Endometrial microvascular endothelial cells (primary cell): ENCODE results near the gene WEE2. TPM values are rescaled to one million over a fixed set of nuclear protein-coding genes. Genes with fewer than 3 reads are reported as not detected.
"Not testable (repeated sequence)": the region's sequence is repeated elsewhere in the genome, so short reads cannot be mapped to it uniquely, and the experiment has no call there.

Source experiments
- in situ Hi-C: cut with HindIII; loops from 2 replicates; pipeline ENCODE4 v1.10.0; 2017; ENCODE audit warnings: low sequenced_read_pairs, low pct_unique_long_range_greater_than_20kb; ENCODE audit errors: inconsistent ontology term
- total RNA-seq: library from RNA; depleted of rRNA; stranded (reverse); fragments of >200 nt; gene quantifications from one replicate; pipeline ENCODE4 v1.2.3, GENCODE V29; 2015; ENCODE audit errors: inconsistent ontology term

Gene WEE2
- total RNA-seq, 1 donor from 2014 or later = not detected

GRCh38 chr7:141748396-141748795 lies 40.2 kb downstream of the WEE2 start:
- in situ Hi-C loops = no loop called here

GRCh38 chr7:141751904-141752303 lies 43.8 kb downstream of the WEE2 start:
- in situ Hi-C loops = not testable (repeated sequence)

GRCh38 chr7:141752634-141753033 lies 44.5 kb downstream of the WEE2 start:
- in situ Hi-C loops = no loop called here

GRCh38 chr7:141754939-141755338 lies 46.8 kb downstream of the WEE2 start:
- in situ Hi-C loops = no loop called here

- in situ Hi-C loops = no loop called here
These were observed 55.6 kb downstream of the WEE2 start, which contains the start of gene TAS2R3 for GRCh38 chr7:141763797-141764196. Gene TAS2R3 (plus strand): TSS chr7:141764097. CDS start chr7:141764159, 62 bp downstream.

- in situ Hi-C loops = not testable (repeated sequence)
These were observed 62.0 kb downstream of the WEE2 start for GRCh38 chr7:141770083-141770583.

- in situ Hi-C loops = no loop called here
These were observed 68.2 kb downstream of the WEE2 start, which contains the start of gene TAS2R4 for GRCh38 chr7:141776374-141776773. Gene TAS2R4 (plus strand): TSS chr7:141776674. CDS start chr7:141778489, 1,815 bp downstream.

Other genes starting within 250 kb of the WEE2 start
- 44.9 TPM for gene AGK, start 156.9 kb upstream of the WEE2 start, total RNA-seq
- gene DENND11, start 6.2 kb upstream of the WEE2 start, total RNA-seq = 13.8 TPM
- 305 TPM for gene SSBP1, start 30.0 kb downstream of the WEE2 start, total RNA-seq
- gene TAS2R3, start 55.7 kb downstream of the WEE2 start, total RNA-seq = not detected
- gene TAS2R4, start 68.3 kb downstream of the WEE2 start, total RNA-seq = not detected
- gene TAS2R5, start 81.9 kb downstream of the WEE2 start, total RNA-seq = 0.28 TPM
- not detected for gene PRSS37, start 133.1 kb downstream of the WEE2 start, total RNA-seq
- not detected for gene OR9A4, start 208.0 kb downstream of the WEE2 start, total RNA-seq
- gene CLEC5A, start 238.6 kb downstream of the WEE2 start, total RNA-seq = not detected